Right ventricle myocardium inferior (tissue), 1 donor: ENCODE data around the gene NCKAP5L. TPM values are rescaled to one million over a fixed set of nuclear protein-coding genes. Genes with fewer than 3 reads are reported as not detected.
"Not testable (repeated sequence)": the region's sequence is repeated elsewhere in the genome, so short reads cannot be mapped to it uniquely, and the experiment has no call there.

Source experiments
- ATAC-seq: fragments of 200-7000 bp; cut with Tn5 transposase; one replicate; pipeline ENCODE4 v1.9.1; 2020; ENCODE audit warnings: mild to moderate bottlenecking, moderate library complexity
- DNase-seq: peaks from one replicate; pipeline ENCODE4 v3.0.0; 2021; ENCODE audit errors: missing footprints
- intact Hi-C: fragments of 100-400 bp; cut with DNase I; formaldehyde crosslinking; loops from one replicate; pipeline ENCODE4 v1.11.0; 2022
- total RNA-seq: library from RNA; stranded (reverse); fragmentation: NEBNext Ultra II Directional; extraction: Animal tissue kit (Norgen Biotek cat#: 25700); gene quantifications from one replicate; pipeline ENCODE4 v1.2.1, GENCODE V29; 2021
- donor health status: DM: no; HTN: yes; CAD: no; lungs with severe emphysema.

The NCKAP5L gene
- total RNA-seq, 1 donor from 2014 or later: 32.7 TPM

GRCh38 chr12:49794021-49794420 is 34.2 kb downstream of the NCKAP5L start:
- DNase-seq (no peak), ATAC-seq (no peak)
- intact Hi-C loops: no loop called here

DNA sequence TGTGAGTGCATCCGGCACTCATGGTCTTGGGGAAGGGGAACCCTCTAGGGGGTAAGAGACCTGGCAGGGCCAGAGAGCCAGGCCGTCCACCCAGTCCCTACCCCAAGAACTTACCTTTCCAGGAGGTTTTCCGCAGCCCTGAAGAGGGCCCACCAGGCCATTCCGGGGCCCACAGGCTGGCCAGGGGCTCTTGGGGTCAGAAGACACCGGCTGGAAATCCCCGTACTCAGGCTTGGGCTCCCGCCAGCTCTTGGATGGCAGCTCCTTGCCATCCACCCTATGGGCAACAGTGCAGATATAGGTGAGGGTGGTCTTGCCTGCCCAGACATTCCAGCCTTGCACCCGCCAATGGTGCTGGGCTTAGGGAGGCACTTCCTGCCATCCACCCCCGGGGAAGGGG is 34.6 kb downstream of the NCKAP5L start:
- DNase-seq (no peak), ATAC-seq (no peak)
- intact Hi-C loops: no loop called here

DNA sequence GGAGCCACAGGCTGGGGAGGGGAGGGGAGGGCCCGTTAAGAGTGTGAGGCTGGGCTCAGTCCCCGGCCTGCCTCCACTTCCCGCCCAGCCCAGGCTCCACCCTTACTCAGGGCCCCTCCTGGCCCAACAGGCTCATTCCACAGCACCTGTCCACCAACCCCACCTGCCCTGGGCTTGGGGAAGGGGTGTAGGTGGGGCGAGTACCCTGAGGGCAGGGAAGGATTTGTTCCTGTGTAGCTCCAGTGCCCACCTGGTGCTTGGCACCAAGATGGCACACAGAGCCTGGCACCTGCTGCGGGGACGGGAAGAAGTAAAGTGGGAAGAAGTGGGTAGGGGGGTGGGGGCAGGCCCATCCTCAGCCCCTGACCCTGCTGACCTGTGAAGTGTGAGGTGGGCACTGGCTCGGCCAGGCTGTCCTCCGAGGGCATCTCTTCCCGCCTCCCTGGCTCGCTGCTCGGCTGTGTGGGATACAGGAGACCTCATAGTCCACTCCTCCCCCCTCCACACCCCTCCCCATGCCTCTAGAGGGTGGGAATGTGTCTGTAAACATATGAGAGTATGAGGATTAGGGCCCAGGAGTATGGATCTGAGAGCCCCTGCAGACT is 35.1 kb downstream of the NCKAP5L start:
- ATAC-seq (peak; percentile 3), DNase-seq (peak; percentile 58)
- intact Hi-C loops: no loop called here

DNA sequence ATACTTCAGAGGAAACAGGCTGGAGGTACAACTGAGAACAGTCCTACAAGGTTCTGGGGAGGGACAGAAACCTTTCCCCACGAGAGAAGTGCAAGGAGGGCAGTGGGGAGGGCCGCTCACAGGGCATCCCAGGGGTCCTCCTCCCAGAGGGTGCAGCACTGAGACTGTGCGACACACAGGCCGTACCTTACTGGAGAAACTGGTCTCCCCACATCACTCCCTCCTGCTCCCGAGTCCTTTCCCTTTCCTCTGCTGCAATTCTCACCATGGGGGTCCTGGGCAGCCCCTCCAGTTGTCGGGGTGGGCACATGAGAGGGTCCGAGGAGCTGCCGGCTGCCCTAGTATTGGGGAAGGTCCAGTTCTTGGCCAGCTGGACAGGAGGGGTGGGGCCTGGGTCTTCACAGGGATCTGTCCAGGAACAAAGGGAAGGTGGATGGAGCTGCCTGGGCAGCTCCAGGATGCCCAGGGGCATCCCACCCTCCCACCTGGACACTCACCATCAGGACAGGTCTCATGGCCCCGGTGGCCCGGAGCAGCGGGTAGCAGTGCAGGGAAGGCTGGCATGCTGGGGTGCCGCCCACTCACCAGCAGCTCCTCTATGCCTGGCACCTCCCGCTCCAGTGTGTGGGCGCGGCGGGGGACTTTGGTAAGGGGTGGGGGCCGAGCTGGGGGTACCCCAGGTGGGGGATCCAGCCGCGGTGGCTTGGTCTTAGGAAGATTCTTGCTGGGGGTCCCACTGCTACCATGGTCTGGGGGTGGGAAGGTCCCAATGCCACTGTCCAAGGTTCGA is 35.8 kb downstream of the NCKAP5L start:
- ATAC-seq (no peak), DNase-seq (peak; percentile 22)
- intact Hi-C loops: no loop called here

- no peak for ATAC-seq
- DNase-seq: peak; percentile 48
- intact Hi-C loops: no loop called here
Observed at GRCh38 chr12:49791700-49792099, 36.5 kb downstream of the NCKAP5L start.

GRCh38 chr12:49790741-49791555 is 37.3 kb downstream of the NCKAP5L start:
- DNase-seq (peak; percentile 46), ATAC-seq (no peak)
- intact Hi-C loops: no loop called here

DNA sequence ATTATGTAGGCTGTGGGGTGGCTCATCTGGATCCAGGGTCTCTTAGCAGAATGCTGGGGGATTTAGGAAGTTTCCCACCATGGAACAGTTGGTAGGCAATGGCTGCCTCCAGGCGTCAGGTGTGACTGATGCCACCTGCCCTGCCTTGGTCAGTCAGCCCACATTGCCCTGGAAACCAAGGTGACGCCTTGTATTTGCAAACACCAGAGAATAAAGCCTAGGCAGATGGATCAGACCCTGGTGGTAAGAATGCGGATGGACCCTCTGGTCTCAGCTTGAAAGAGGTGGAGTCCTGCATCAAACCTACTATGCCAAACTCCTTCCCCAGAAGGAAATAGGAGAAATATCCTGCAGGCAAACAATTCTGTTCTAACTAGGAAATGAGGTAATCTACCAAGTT is 38.2 kb downstream of the NCKAP5L start:
- DNase-seq (no peak), ATAC-seq (no peak)
- intact Hi-C loops: no loop called here

- ATAC-seq: no peak
- DNase-seq: no peak
- intact Hi-C loops: no loop called here
Observed at GRCh38 chr12:49787672-49788071, 40.5 kb downstream of the NCKAP5L start.

GRCh38 chr12:49784756-49785409 is 43.3 kb downstream of the NCKAP5L start:
- intact Hi-C loops: no loop called here
- DNase-seq: no peak
- ATAC-seq: no peak

DNA sequence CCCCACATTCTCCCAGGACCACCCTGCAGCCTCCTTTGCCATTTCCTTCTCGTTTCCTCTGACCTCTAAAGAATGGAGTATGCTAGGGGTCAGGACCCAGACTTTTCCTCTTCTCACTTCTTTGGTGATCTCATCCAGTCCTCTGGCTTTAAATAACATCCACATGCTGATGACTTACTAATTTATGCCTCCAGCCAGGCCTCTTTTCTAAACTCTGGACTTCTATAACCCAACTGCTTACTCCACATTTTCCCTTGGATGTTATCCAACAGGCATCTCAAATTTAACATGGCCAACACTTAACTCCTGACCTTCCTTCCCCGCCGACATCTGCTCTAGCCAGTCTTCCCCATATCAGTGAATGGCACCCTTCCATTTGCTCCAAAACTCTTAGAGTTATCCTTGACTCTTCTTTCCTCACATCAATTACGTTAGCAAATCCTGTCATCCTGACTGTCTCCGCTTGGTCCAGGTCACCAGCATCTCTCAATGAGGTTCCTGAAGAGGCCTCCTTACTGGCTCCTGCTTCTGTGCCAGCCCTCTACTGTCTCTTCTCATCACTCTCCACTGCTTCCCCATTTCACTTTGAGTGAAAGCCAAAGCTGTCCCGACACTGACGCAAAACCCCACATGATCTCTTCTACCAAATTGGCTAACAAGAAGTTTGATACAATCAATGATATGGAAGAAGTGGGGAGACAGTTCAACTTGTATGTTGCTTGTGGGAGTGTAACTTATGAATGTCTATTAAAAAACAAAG is 44.1 kb downstream of the NCKAP5L start:
- DNase-seq (no peak), ATAC-seq (peak; percentile 47)
- intact Hi-C loops: no loop called here

GRCh38 chr12:49780914-49781313 is 47.3 kb downstream of the NCKAP5L start:
- ATAC-seq, intact Hi-C loops, DNase-seq: not testable (repeated sequence)

DNA sequence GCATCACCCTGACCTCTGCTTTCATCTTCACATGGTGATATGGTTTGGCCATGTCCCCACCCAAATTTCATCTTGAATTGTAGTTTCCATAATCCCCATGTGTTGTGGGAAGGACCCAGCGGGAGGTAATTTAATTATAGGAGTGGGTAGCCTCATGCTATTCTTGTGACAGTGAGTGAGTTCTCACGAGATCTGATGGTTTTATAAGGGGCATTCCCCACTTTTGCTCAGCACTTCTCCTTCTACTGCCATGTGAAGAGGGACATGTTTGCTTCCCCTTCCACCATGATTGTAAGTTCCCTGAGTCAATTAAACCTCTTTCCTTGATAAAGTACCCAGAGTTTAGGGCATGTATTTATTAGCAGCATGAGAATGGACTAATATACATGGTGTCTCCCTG is 48.6 kb downstream of the NCKAP5L start:
- intact Hi-C loops: loop anchor here (2.0 to 10.0 kb wide), 3 partner anchors 59 to 283 kb away; partner anchors contain the start of gene AQP5
- ATAC-seq: no peak
- no peak for DNase-seq

DNA sequence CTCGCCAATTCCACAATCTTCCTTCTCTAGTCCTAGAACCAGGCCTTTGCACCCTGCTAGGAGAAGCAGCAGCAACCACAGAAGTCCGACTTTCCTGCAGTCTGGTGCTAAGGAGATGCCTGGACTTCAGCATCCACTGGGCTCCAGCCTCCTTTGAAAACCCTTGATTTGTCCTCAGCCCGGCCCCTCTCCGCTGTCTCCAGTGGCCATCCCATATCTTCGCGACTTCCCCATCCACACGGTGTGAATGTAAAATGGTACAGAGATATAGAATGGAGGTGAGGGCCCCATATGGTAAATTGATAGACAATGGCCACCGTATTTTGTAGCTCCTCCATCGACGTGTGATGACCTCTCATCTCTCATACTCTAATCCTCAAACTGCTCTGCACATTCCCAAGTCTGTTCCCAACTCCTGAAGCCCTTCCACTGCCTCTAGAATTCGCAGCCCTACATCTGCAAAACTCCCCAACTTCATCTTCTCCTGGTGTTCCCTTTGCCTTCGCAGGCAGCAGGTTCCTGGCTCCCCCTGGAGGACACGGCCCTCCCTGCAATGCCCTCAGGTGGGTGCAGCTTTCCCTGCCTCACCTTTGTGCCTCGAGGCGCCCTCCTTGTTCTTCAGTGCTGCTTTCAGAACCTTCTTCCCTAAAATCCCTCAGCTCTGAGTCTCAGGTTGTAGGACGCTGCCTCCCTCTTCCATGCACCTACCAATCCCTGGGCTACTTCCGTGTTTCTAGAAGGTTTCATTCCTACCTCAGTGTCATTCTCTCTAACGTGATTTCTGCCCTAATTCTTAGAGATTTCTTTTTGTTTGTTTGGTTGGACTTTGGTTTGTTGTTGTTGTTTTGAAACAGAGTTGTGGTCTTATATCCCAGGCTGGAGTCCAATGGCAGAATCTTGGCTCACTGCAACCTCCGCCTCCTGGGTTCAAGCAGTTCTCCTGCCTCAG is 50.1 kb downstream of the NCKAP5L start:
- ATAC-seq (peak; percentile 43), DNase-seq (no peak)
- intact Hi-C loops: loop anchor here (2.0 to 10.0 kb wide), 3 partner anchors 57 to 284 kb away; partner anchors contain the start of gene AQP5

GRCh38 chr12:49777341-49777740 is 50.9 kb downstream of the NCKAP5L start:
- DNase-seq (no peak), ATAC-seq (no peak)
- intact Hi-C loops: loop anchor here (5.0 to 10.0 kb wide), 2 partner anchors 187 to 285 kb away; partner anchors contain the start of gene AQP5

DNA sequence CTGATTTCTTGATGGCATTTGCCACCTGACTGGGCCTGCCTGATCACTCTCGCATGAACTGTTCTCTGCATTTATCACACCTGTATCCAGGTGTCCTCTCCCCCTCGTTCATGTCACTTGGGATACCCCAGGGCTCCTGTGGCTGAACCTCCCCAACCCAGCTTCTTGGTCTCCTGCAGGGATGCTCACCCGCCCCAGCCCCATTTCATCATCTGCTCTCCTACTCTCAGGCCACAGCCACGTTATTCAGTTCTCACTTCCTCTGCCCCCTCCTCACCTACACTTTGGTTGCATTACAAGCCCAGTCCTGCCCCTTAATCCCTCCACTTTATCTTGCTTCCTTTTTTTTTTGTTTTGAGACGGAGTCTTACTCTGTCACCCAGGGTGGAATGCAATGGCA is 51.4 kb downstream of the NCKAP5L start:
- DNase-seq: no peak
- intact Hi-C loops: loop anchor here (1.0 to 10.0 kb wide), 3 partner anchors 62 to 285 kb away; partner anchors contain the start of gene AQP5
- no peak for ATAC-seq

- ATAC-seq (peak; percentile 87), DNase-seq (peak; percentile 82)
- intact Hi-C loops: loop anchor here (1.0 to 10.0 kb wide), 3 partner anchors 63 to 286 kb away; partner anchors contain the start of gene AQP5
Observed at GRCh38 chr12:49776413-49776812, 51.8 kb downstream of the NCKAP5L start.

GRCh38 chr12:49773102-49773501 is 55.1 kb downstream of the NCKAP5L start:
- not testable (repeated sequence) for DNase-seq, ATAC-seq
- intact Hi-C loops: loop anchor here (10.0 kb wide), 1 partner anchor 192 kb away; the partner anchor contains the start of gene AQP5
